Skeletal muscle tissue (tissue), 4 donors: ENCODE data around the gene SLAMF1. TPM values are rescaled to one million over a fixed set of nuclear protein-coding genes. Genes with fewer than 3 reads are reported as not detected.

Experiments
- H3K27ac ChIP-seq: one replicate; pipeline ENCODE4 v1.7.0; 2013; ENCODE audit warnings: mild to moderate bottlenecking, low read depth, low read length, inconsistent platforms
- H3K27me3 ChIP-seq, 3 donors: one replicate each; pipeline ENCODE4 v1.7.0; 2013; ENCODE audit warnings: low read length in 3 of 3; ENCODE audit not compliant: control insufficient read depth in 3 of 3, insufficient read depth in 3 of 3
- H3K36me3 ChIP-seq, 3 donors: one replicate each; pipeline ENCODE4 v1.7.0; 2013; ENCODE audit warnings: low read length in 3 of 3; ENCODE audit not compliant: control insufficient read depth in 3 of 3, insufficient read depth in 3 of 3
- H3K4me1 ChIP-seq, 3 donors: one replicate each; pipeline ENCODE4 v1.7.0; 2013; ENCODE audit warnings: low read length in 3 of 3, mild to moderate bottlenecking in 3 of 3; ENCODE audit not compliant: control insufficient read depth in 3 of 3, insufficient read depth in 3 of 3
- H3K4me3 ChIP-seq, 3 donors: one replicate each; pipeline ENCODE4 v1.7.0; 2013; ENCODE audit warnings: low read length in 3 of 3
- H3K9ac ChIP-seq, 3 donors: one replicate each; pipeline ENCODE4 v1.7.0; 2013; ENCODE audit warnings: low read length in 3 of 3, mild to moderate bottlenecking in 3 of 3, moderate library complexity in 2 of 3, low read depth in 1 of 3
- H3K9me3 ChIP-seq, 3 donors: one replicate each; pipeline ENCODE4 v1.7.0; 2013; ENCODE audit warnings: low read length in 3 of 3; ENCODE audit not compliant: control insufficient read depth in 3 of 3
- total RNA-seq: library from RNA; depleted of rRNA; stranded (reverse); fragments of >200 nt; gene quantifications from one replicate; pipeline ENCODE4 v1.2.3, GENCODE V29; 2014
- donor health status: Osteomylitis.

SLAMF1 gene
- total RNA-seq, 1 donor from 2014 or later, result not detected

GRCh38 chr1:160580221-160580812 lies 66.5 kb downstream of the SLAMF1 start:
- Histone ChIP-seq H3K9ac (no peak overlapping the region), H3K4me1 (no peaks in the 10 kb centered on the region), H3K36me3 (no peaks in the 10 kb centered on the region), H3K27me3 (no peaks in the 10 kb centered on the region), H3K27ac (no peak overlapping the region), H3K4me3 (no peak overlapping the region), H3K9me3 (no peaks in the 10 kb centered on the region)

- no peaks in the 10 kb centered on the region for H3K27me3 ChIP-seq
- H3K9me3 ChIP-seq, result no peaks in the 10 kb centered on the region
- H3K36me3 ChIP-seq, result no peaks in the 10 kb centered on the region
- H3K27ac ChIP-seq, result peak within 1 kb of the TSS; percentile 30
- H3K9ac ChIP-seq, result no peak within 1 kb of the TSS
- peak within 1 kb of the TSS in 1 of 3 donors; percentile 30 for H3K4me3 ChIP-seq
- no peaks in the 10 kb centered on the region for H3K4me1 ChIP-seq
Measured at GRCh38 chr1:160579216-160579701, 67.6 kb downstream of the SLAMF1 start, which contains the start of gene CD84. CD84 (minus strand) TSS chr1:160579496; CDS start chr1:160579437, 59 bp downstream.

- H3K27ac ChIP-seq, result peak overlapping the region; percentile 30
- no peaks in the 10 kb centered on the region for H3K36me3 ChIP-seq
- no peak overlapping the region for H3K9ac ChIP-seq
- H3K4me3 ChIP-seq, result peak overlapping the region in 1 of 3 donors; percentile 30
- H3K9me3 ChIP-seq, result no peaks in the 10 kb centered on the region
- H3K27me3 ChIP-seq, result no peaks in the 10 kb centered on the region
- no peaks in the 10 kb centered on the region for H3K4me1 ChIP-seq
Measured at GRCh38 chr1:160578525-160579191, 68.2 kb downstream of the SLAMF1 start.

- Histone ChIP-seq H3K27me3 (no peaks in the 10 kb centered on the region), H3K27ac (peak overlapping the region; percentile 30), H3K9ac (no peak overlapping the region), H3K4me3 (peak overlapping the region in 1 of 3 donors; percentile 0), H3K4me1 (no peaks in the 10 kb centered on the region), H3K36me3 (no peaks in the 10 kb centered on the region), H3K9me3 (no peaks in the 10 kb centered on the region)
Measured at GRCh38 chr1:160578175-160578524, 68.7 kb downstream of the SLAMF1 start.

GRCh38 chr1:160577671-160578070 lies 69.2 kb downstream of the SLAMF1 start:
- Histone ChIP-seq H3K36me3 (no peaks in the 10 kb centered on the region), H3K4me3 (no peak overlapping the region), H3K4me1 (no peaks in the 10 kb centered on the region), H3K27ac (no peak overlapping the region), H3K27me3 (no peaks in the 10 kb centered on the region), H3K9me3 (no peaks in the 10 kb centered on the region), H3K9ac (no peak overlapping the region)

- H3K27ac ChIP-seq, result no peak overlapping the region
- no peaks in the 10 kb centered on the region for H3K4me1 ChIP-seq
- H3K36me3 ChIP-seq, result no peaks in the 10 kb centered on the region
- H3K9ac ChIP-seq, result no peak overlapping the region
- no peak overlapping the region for H3K4me3 ChIP-seq
- H3K27me3 ChIP-seq, result no peaks in the 10 kb centered on the region
- no peaks in the 10 kb centered on the region for H3K9me3 ChIP-seq
Measured at GRCh38 chr1:160576884-160577283, 70.0 kb downstream of the SLAMF1 start.

- no peak overlapping the region for H3K4me3 ChIP-seq
- no peaks in the 10 kb centered on the region for H3K9me3 ChIP-seq
- no peaks in the 10 kb centered on the region for H3K36me3 ChIP-seq
- H3K27me3 ChIP-seq, result no peaks in the 10 kb centered on the region
- no peaks in the 10 kb centered on the region for H3K4me1 ChIP-seq
- H3K27ac ChIP-seq, result no peak overlapping the region
- H3K9ac ChIP-seq, result no peak overlapping the region
Measured at GRCh38 chr1:160576390-160576789, 70.5 kb downstream of the SLAMF1 start.

GRCh38 chr1:160575112-160575664 lies 71.7 kb downstream of the SLAMF1 start:
- H3K36me3 ChIP-seq, result no peaks in the 10 kb centered on the region
- no peak overlapping the region for H3K9ac ChIP-seq
- peak overlapping the region; percentile 64 for H3K27ac ChIP-seq
- H3K4me3 ChIP-seq, result no peak overlapping the region
- no peaks in the 10 kb centered on the region for H3K9me3 ChIP-seq
- no peaks in the 10 kb centered on the region for H3K4me1 ChIP-seq
- no peaks in the 10 kb centered on the region for H3K27me3 ChIP-seq

GRCh38 chr1:160570840-160571239 lies 76.0 kb downstream of the SLAMF1 start:
- no peak overlapping the region for H3K9ac ChIP-seq
- H3K27ac ChIP-seq, result no peak overlapping the region
- no peak overlapping the region for H3K4me3 ChIP-seq
- H3K27me3 ChIP-seq, result no peaks in the 10 kb centered on the region
- H3K4me1 ChIP-seq, result no peaks in the 10 kb centered on the region
- H3K9me3 ChIP-seq, result no peaks in the 10 kb centered on the region
- H3K36me3 ChIP-seq, result no peaks in the 10 kb centered on the region

- Histone ChIP-seq H3K9ac (no peak overlapping the region), H3K9me3 (no peaks in the 10 kb centered on the region), H3K4me3 (no peak overlapping the region), H3K4me1 (peaks cover 0 to 3% (median 0%) of the 10 kb centered on the region in 3 donors), H3K27ac (no peak overlapping the region), H3K36me3 (no peaks in the 10 kb centered on the region), H3K27me3 (no peaks in the 10 kb centered on the region)
Measured at GRCh38 chr1:160569806-160570205, 77.0 kb downstream of the SLAMF1 start.
